Measurements from ENCODE around the gene UNC45B.

GRCh38 chr17:35167666-35168065 lies 20.0 kb downstream of the UNC45B start:
- no peak for TF ChIP-seq CTCF (IDR thresholded peaks at IDR 0.05; ENCODE audit: insufficient read depth, low read length)
- no peak for TF ChIP-seq POLR2AphosphoS5 (IDR thresholded peaks at IDR 0.05; ENCODE audit: low read depth)
